ENCODE measurements around the gene OR6P1.

The OR6P1 gene, protein sequence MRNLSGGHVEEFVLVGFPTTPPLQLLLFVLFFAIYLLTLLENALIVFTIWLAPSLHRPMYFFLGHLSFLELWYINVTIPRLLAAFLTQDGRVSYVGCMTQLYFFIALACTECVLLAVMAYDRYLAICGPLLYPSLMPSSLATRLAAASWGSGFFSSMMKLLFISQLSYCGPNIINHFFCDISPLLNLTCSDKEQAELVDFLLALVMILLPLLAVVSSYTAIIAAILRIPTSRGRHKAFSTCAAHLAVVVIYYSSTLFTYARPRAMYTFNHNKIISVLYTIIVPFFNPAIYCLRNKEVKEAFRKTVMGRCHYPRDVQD

GRCh38 chr1:158570480-158570879 is at the start of gene OR6P1:
Gene OR6P1, minus strand, starts transcription at chr1:158570580. Its CDS starts 6,976 bp downstream, at chr1:158563604.
- DNase-seq (ENCODE audit: low spot score): no peak

DNA sequence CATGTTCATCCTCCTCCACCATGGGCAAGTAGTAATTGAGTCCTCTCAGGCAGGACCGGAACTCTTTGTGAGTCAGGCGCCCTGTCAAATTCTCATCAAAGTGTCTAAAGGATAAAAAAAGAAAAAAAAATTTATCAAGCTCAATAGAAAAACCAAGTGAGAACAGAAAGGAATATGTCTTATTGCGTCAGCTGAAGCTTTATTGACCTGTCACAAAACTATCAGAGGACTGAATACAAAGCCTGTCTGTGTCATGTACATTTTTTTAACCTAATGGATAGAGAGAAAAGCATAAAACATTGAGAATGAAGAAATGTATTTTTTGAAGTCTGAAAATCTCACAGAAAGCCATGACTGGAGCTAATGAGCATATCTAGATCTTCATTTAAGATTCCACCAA is 43.4 kb upstream of the OR6P1 start:
- DNase-seq (ENCODE audit: low spot score): no peak

- no peak for DNase-seq (ENCODE audit: low spot score)
Measured at GRCh38 chr1:158611916-158612315, 41.5 kb upstream of the OR6P1 start.

- no peak for DNase-seq (ENCODE audit: low spot score)
Measured at GRCh38 chr1:158607296-158607695, 36.9 kb upstream of the OR6P1 start.

- no peak for DNase-seq (ENCODE audit: low spot score)
Measured at GRCh38 chr1:158604968-158605367, 34.6 kb upstream of the OR6P1 start, which contains the start of gene OR10Z1. Gene OR10Z1, plus strand, starts transcription at chr1:158605268. Its CDS starts 1,171 bp downstream, at chr1:158606439.

- no peak for DNase-seq (ENCODE audit: low spot score)
Measured at GRCh38 chr1:158600735-158601134, 30.4 kb upstream of the OR6P1 start.

- no peak for DNase-seq (ENCODE audit: low spot score)
Measured at GRCh38 chr1:158586942-158587341, 16.6 kb upstream of the OR6P1 start.

DNA sequence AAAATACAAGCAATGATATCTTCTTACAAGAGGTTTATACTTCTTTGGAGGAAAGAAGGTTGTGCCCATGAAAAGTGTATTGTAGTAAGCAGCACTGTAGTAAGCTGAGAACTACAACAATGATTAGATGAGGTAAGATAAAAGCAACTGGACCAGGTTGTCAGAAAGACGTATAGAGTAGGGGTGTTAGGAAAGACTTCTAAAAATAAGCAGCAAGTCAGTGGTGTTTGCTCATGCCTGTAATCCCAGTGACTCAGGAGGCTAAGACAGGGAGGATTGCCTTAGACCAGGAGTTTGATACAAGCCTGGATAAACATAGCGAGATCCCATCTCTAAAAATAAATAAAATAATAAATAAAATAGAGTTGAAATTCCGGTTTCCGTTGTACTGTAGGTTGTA is 13.6 kb upstream of the OR6P1 start:
- DNase-seq (ENCODE audit: low spot score): no peak

DNA sequence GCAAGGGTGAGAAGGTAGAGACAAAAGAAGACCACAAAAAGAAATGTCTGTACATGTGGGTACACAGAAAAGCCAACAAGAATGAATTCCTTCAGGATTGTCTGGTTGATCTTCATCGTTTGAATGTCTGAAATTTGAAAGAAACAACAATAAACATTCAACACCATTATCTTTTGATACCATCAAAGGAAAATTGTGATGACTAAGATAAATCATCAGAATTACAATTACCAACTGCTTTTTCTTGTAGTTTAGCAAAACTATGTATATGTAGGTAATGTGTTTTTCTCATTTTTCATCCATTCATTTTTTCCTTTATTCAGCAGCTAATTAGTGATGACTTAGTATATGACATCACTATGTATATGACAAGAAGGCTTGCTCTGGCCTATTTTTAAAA is 9.4 kb upstream of the OR6P1 start, which contains the start of gene OR10X1:
TSS of gene OR10X1 (minus strand) at position 167 of the 400 bp plus-strand sequence. CDS start at position 167, 0 bp downstream.
- no peak for DNase-seq (ENCODE audit: low spot score)

DNA sequence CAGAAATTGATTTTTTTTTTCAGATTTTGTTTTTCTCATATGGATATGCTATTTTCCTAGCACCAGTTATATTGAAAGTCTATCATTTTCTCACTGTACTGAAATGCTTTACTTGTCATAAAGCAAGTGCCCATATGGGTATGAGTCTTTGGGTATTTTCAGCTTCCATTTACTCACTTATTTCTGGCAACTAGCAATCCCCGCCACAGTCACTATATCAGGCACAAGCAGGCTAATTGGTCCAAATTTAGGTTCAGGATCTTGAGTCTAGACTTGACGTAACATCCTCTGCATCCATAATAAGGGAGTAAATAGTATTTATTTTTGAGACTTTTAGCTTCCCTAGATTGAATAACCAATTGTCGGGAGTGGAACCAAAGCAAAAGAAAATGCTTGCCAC is 7.2 kb upstream of the OR6P1 start:
- DNase-seq (ENCODE audit: low spot score): no peak

DNA sequence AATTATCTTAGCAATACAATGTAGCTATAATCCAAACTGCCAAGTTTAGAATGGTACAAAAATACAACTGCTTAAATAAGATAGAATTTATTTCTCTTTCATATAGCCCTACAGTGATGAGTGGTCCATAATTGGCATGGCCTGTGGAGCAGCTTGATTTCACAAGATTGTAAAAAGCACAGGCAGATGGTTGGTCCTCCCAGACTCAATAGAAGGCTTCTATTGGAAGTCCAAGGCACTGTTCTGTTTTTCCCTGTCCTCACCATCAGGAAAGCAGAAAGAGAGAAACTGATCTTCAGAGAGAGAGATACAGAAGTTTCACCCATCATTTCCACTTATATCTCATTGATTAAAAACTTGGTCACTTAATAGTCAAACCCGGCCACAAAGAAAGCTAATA is 1.8 kb upstream of the OR6P1 start:
- DNase-seq (ENCODE audit: low spot score): no peak

DNA sequence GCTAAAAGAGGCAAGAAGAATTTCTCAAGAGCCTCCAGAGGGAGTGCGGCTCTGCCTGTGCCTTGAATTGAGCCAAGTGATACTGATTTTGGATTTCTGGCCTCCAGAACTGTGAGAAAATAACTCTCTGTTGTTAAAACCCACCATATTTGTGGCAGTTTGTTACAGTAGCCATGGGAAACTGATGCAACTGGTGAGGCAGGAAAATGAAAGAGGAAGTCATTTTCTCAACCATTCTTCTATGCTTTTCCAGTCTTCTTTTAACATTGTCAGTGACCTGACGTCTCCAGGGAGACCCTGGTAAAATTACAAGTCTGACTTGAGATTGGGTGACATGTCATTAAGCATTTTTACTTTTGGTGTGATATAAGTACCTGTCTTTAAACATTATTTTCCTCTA is 5.8 kb downstream of the OR6P1 start:
- DNase-seq (ENCODE audit: low spot score): no peak

DNA sequence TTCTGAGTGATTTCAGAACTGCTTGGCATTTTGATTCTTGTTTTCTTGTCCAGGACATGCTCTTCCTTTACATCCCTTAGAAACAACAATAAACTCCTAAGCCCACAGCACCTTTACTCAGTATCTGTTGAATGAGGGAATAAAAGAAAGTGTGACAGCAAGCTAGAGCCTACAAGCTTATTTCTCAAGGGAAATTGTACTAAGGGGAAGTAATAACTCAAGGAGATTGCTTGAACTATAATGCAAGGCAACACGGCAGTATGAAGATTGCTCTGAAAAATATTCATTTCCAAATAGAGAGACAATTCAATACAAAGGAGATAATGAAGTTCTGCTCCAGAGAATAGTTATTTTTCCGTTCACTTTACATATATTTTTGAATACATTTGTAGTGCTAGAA is 6.5 kb downstream of the OR6P1 start:
- no peak for DNase-seq (ENCODE audit: low spot score)

DNA sequence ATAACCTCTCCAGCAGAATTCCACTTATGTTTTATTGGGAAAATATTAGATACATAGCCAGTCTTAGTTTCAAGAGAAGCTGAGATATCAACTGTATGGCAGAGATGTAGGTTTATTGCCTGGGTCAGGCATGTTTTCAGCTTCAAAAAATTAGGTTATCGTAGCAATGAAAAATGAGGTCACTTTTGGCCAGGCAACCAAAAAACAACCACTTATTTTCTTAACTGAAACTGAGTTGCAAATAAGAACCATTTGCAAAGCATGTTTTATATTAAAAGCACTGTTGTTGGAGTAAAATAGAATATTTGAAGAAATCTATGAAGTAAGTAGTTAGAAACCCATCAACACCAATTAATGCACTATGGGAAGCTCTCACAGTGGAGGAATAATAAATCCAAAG is 10.7 kb downstream of the OR6P1 start:
- DNase-seq (ENCODE audit: low spot score): no peak

GRCh38 chr1:158554352-158554751 is 16.0 kb downstream of the OR6P1 start, which contains the start of gene OR6Y1:
Gene OR6Y1, minus strand, starts transcription at chr1:158554405. Its CDS starts 6,300 bp downstream, at chr1:158548105.
- DNase-seq (ENCODE audit: low spot score): no peak

DNA sequence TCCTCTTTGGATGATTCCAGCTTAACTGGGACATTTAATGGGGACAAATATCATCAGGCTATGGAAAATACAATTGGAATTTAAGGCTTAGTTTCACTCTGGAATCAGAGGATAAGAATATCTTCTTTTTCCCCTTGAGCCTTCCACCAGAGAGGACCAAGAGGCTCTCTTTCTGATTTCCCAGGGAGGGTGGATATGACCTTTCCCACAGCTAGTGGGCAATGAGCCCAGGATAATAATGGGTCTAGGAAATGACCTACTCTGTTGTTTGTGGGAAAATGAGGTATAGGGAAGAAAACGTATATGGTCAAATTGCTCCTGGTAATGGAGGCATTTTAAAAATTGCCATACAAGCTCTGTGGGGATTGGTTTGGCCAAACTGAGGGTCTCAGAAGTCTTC is 18.1 kb downstream of the OR6P1 start:
- no peak for DNase-seq (ENCODE audit: low spot score)

GRCh38 chr1:158547533-158547932 is 22.8 kb downstream of the OR6P1 start:
- DNase-seq (ENCODE audit: low spot score): no peak

DNA sequence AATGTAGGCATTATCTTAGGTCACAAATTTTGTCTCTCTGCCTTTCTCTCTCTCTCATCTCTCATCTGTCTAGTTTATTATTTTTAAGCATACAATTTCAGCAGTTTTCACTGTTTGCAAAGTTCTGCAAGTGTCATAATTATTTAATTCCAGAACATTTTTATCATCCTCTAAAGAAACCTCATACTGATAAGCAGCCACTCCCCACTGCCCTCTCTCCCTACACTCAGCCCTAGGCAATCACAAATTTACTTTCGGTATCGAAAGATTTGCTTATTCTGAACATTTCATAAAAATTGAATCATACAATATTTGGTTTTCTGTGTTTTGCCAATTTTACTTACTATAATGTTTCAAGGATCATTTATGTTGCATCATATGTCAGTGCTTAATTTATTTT is 32.8 kb downstream of the OR6P1 start:
- no peak for DNase-seq (ENCODE audit: low spot score)

DNA sequence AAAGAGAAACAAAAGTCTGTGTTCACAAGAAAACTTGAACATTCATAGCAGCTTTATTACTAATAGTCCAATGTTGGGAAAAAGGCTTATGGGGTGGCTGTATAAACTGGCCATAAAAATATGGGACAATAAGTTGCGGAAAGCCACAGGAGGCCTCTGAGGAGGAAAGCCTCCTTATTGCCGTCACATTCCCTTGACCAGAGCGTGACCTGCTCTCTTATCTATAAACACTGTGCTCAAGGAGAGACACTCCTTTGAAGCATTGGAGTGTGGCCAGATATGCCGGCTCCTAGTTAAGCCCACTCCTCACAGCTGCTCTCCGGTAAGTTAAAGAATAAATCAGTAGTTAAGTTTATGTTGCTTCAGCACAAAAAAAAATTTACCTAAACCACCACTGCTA is 35.9 kb downstream of the OR6P1 start:
- DNase-seq (ENCODE audit: low spot score): no peak

DNA sequence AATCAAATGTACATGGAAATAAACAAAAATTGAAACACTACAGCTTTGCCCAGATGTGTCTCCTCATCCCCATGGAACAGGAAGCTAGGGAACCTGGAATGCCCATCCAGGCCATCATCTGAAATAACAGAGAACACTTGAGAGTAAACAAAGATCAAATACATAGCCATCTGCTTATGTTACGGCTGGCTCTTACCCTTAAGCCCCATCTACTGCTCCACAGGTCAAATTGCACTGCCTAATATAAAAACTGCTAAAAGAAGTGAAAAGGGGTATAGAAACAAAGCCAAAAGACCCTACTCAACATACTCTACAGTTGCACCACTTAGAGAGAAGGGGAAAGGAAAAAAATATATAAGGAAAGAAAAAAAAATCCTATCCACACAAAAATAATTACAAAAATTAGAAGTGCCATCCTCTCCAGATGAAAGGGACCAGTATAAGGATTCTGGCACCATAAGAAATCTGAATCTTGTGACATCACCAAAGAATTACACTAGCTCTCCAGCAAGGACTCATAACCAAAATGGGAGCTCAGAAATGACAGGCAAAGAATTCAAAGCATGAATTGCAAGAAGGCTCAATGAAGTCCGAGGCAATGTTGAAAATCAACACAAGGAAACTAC is 43.1 kb downstream of the OR6P1 start:
- no peak for DNase-seq (ENCODE audit: low spot score)

DNA sequence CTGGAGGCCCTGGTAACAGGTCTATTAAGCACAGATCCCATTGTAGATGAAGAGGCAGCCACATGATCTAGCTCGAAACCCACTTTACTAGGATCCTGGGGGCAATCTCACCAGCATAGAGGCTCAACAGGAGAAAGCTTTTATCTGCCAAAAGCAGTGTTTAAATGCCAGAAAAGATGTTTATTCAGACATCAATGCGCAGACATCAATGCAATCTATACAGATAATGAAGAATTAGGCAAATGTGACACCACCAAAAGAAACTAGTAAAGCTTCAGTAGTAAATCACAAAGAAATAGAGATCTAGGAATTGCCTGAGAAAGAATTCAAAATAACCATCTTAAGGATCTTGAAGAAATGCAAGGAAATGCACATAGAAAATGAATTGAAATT is 48.7 kb downstream of the OR6P1 start:
- no peak for DNase-seq (ENCODE audit: low spot score)

DNA sequence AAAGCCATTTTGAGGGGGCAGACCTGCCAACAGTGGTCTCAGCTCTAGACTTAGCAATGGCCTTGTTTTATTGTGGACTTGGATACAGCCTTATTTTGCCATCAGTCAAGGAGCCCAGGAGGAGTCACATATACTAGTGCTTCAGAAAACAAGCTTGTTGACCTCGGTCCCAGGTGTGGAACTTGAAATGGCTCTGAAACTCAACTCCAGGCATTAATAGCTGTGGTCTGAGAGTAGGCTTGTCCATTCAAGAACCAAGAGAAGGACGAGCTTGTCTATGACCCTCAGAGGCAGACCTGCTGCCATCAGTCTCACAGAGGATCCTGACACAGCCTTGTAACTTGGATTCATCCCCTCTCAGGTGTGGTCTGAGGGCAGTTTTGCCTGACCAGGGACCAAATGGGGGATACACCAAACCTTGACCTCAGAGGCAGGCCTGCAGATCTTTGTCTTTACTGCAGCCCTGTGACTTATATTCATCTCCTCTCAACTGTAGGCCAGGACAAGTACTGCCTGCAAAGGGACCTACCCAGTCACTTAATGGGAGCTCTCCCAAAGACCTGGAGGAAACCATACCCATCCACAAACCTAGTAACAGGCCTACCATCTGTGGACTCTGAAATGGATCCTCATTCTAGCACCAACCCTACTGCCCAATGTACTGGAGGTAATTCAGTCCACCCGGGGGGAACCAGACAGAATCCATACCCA is 49.3 kb downstream of the OR6P1 start:
- DNase-seq (ENCODE audit: low spot score): no peak

DNA sequence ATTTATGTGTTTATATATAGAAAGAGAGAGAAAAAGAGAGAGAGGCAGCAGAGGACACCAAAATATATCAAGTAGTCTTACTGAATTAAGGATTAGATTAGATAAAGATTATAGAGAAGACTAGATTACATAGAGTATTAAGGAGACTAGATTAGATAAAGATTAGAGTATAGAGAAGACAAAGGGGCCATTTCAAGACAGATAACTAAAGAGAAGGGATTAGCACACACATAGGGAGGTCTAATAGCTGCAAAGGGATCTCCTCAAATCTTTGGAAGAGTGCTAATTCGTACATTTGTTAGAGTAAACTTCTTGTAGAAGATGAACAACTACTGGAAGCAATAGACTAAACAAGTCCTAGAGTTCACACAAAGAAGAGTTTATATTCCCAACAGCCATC is 50.4 kb downstream of the OR6P1 start:
- DNase-seq (ENCODE audit: low spot score): no peak
